Activated naive CD4-positive, alpha-beta T cell treated with Interleukin-2 at 50 U/mL for 16 hours (primary cell): ENCODE data around the gene USP36.

Source experiments
- DNase-seq: peaks from one replicate; pipeline ENCODE4 v3.0.0-alpha.2; 2020

The USP36 gene

DNA sequence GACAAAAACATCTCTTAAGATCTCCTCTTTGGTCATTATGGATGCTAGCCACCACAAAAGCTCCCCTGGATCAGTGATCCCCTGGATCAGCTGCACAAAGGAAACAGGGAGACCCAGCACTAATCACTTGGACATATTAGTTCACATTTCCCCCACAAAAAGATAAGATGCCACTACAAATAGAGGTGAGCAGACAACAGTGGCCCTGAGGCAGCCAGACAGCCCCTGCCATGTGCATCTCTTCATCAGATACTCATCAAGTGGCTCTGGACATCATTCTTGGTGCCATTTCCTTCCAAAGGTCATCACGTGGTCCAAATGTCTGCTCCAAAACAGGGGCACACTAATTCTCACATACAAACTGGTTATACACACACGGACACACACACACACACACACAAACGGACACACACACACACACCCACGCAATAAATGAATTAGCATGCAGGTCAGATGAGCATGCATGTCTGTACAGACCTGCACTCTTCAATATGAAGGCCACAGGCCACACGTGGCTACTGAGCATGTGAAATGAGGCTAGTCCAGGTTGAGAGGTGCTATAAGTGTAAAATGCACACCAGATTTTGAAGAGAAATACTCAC is 4.1 kb downstream of the USP36 start:
- no peak for DNase-seq

DNA sequence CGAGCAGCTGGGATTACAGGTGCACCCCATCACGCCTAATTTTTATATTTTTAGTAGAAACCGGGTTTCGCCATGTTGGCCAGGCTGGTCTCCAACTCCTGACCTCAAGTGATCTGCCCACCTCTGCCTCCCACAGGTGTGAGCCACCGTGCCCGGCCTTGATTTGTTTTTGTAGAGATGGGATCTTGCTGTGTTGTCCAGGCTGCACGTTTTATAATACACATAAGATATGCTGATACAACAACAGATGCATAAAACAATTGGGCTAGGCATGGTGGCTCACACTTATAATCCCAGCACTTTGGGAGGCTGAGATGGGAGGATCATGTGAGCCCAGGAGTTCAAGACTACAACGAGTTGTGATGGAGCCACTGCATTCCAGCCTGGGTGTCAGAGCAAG is 6.0 kb downstream of the USP36 start:
- DNase-seq: no peak

DNA sequence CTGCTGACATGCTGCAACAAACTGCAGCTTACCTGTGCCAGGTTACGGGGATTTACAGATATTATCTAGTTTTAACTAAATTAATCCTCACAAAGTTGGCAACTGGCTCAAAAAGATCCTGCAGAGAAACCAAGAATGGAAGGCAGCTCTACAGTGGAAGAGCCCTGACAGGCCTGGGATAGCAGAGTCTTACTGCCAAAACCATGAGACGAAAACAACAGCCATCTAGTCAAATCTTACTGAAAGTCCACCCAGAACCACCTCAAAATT is 8.1 kb downstream of the USP36 start:
- DNase-seq: no peak

DNA sequence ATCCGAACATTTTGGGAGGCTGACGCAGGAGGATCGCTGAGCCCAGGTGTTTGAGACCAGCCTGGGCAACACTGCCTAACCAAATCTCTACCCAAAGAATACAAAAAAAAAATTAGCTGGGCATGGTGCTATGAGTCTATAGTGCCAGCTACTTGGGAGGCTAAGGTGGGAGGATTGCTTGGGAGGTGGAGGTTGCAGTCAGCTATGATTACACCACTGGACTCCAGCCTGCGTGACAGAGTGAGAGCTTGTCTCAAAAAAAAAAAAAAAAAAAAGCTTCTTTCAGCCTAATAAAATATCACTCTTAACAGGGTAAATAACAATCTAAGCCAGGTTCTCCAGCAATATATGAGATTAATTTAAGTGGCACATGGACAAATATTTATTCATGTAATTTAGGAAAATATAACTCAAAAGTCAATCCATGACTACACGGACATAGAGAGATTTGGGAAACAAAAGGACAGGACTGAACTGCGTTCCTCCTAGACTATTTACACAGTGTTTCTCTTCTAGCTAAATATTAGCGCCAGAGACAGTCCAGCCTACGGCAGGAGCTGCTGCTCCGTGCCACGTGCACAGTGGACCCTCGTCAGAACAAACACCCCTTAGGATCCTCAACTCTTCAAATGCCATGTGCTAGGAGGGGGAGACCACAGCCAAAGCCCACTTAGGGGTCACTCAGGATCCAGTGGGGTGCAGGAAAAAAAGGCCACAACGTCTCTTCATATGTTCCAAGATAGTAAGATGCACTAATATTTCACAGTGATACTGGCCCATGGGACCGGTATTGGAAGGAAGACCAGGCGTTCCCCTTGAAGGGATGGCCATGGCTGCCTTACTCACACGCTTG is 8.7 kb downstream of the USP36 start:
- DNase-seq: no peak

DNA sequence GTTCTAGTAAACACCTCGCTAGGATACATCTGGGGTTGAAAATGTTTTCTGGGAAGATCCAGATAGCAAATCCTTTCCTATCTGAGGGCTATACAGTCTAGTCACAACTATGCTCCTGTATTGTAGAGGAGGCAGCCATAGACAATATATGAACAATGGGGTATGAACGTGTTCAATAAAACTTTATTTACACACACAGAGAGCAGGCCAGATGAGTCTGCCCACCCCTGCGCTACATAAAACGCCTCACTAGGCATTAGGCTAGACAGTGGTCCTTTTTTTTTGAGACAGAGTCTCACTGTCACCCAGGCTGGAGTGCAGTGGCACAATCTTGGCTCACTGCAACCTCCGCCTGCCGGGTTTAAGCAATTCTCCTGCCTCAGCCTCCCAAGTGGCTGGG is 11.1 kb downstream of the USP36 start:
- no peak for DNase-seq

DNA sequence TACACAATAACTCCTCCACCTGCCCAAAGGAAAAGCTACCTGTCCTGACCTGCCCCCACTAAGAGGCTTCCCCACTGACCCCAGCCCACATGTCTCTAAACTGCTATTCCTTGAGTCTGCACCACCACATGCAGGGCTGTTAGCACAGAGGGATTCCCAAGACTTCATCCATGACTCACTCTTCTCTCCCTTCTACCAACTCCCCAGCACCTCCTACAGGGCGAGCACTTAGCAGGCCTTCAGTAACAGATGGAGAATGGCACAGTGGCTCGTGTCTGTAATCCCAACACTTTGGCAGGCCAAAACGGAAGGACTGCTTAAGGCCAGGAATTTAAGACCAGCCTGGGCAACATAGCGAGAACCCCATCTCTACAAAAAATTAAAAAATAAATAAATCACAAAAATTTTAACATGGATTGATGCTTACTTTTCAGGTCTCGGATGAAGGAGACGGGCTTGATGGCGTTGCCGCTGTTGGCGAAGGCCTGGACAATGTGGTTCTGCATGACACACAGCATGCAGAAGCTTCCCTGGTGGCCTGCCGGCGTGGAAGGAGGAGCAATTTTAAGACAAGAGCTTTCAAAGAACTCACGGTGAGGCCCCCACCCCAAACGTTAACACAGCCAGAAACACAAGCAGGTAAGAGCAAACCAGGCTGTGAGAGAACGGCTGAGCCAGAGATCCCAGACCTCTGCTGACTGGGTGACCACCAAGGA is 12.0 kb downstream of the USP36 start:
- DNase-seq: peak; percentile 18

DNA sequence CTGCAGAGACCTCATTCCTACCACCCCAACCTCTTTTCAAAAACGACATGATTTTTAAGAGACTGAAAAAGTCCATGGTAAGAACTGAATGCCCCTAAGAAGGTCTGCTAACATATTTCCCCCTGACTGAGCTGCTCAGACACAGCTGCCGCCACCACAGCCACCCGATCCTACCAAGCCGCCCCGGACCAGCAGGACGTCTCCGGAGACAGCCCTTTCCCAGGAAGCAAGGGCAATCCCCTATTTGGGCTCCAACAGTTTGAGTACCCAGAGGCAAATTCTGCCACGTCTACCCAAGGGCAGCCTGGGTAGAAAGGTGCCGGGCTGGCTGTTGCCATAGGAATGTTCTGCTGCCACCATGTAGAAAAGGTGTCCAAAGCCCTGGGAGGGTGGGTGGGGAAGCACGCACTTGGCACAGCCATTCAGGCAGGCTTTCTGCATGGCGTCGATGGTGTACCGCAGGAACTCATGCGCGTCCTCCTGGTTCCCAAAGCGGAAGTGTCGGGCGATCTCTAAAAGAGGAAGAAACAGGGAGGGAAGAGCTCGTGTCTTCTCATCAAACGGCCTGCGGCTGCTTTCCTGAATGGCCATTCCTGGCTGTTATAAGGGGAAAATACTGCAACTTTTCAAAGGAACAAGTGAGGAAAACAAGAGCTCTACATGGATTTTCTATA is 13.6 kb downstream of the USP36 start:
- no peak for DNase-seq

DNA sequence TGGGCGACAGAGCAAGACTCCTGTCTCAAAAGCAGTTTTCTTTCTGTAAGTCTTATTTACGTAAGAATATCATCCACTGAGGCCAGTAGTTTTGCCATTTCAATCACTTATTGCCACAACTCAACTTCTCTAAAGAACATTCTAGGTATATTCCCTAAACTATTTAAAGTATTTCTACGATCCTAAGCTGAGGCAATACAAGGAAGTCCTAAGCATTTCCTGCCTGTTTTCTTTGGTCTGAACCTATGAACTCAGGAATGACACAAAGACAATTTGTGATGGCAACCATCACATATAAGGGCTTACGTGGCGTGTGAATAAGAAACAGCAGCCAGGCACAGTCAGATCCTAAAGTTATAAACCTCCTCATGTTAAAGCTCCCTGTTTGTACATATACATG is 14.2 kb downstream of the USP36 start:
- DNase-seq: no peak

DNA sequence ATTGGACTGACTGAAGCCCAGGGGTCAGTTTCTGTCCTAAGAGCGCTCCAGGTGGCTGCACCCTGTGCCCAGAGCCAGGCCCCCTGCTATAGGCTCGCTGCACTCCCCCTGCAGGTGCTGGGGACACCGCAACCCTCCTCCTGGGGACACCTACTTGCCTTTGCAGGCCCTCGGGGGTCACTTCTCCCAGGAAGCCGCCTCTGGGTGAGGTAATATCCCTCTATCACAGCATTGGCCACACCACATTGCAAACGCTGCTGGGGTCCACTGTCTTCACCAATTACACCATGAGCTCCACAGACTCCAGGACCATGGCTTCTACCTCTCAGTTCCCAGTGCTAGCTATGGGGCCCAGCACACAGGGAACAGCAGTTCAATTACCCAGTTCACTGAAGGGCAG is 14.9 kb downstream of the USP36 start:
- DNase-seq: no peak

DNA sequence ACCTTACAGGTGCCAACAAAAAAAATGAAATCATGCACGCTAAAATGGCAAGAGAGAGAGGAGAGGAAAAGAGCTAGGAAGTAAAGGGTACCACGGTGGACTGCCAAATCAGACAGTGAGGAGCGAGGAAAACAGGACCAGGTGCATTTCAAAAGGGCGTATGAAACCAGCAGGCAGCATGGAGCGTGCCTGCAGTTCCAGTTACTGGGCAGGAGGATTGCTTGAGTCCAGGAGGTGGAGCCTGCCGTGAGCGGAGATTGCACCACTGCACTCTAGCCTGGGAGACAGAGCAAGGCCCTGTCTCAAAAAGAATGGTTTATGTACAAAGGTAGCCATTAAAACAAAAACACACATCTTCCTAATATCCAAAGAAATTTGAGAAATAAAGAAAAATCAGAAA is 16.4 kb downstream of the USP36 start:
- no peak for DNase-seq

DNA sequence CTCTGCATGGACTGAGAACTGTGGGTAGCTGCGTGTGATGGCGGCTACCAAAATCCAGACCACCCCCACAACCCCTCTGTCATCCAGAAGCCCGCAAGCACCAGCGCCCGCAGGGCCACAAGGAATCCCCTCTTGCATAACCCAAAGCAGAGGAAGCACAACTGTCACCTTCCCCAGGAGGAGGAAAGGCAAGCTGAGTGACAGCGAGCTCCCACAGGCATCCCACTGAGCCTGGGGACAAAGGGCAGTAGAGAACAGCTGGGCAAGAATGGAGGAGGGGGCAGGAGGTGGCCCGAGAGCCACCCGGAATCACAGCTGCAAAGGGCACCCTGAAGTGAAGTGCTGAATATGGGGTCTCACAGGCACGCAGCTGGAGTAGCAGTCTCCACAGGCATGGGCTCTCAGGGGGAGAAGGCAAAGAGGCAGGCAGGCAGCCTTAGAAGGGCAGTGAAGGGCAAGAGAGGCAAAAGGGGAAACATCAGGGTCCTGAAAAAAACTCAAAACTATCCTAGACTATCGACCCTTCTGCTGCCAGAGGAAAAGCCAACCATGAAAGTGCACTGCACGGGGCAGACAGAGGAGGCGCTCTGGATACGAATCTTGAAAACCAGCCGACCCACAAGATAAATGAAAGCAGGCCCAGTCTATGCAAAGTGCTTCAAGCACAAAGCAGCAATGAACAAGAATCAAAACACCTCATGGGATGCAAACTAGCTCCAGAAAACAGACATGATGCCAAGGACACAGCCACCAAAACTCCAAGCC is 17.1 kb downstream of the USP36 start:
- DNase-seq: no peak

DNA sequence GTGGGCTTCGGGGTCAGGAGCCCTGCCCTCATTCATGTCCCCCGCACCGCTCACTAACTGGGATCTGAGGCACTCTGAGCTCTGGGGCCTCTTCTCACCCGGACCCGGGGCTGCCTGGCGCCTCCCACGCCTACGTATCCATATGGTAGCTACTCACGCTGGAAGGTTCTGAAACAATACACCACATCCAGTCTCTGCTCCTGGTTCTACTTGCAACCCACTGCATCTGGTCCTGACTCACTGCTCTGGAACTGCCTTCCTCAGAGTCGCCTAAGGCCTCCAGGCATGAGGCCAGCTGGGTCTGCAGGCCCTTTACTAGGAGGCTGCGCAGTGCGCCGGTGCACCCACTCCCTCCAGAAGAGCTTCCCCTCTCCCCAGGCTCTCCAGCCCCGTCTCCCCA is 18.1 kb downstream of the USP36 start:
- DNase-seq: no peak

DNA sequence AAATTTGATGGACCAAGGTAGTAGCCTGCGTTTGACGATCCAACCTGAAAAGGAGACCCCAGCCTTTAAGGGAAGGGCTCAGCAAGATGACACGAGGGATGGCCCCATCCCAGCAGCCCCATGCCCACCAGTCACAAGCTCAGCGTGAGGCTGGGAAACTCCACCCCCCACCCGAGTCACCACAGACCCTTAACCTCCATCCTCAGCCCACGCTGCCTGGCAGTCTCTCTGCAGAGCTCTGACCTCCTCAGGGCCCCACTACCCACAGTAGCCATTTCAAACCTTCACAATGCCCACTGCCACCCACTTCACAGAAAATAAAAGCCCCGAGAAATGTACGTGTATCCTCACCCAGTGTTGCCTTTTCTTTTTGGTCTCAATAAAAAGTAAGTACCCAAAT is 18.7 kb downstream of the USP36 start:
- no peak for DNase-seq

DNA sequence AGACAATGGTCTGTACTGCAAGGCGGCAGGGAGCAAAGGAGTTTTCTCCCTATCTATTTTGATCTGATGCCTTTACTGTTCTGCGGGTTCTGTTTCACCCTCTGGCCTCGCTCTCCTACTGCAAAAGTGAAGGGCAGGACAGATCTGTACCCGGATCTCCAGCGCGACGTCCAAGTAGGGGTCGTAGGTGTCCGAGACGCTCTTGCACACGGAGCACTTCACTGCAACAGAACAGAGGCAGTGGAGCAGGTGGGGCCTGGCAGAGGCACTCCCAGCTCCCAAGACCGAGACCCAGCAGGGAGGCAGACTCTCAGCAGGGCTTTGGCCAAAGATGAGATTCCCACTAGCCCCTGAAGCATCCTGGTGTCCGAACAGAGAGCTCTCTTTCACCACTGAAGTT is 19.8 kb downstream of the USP36 start:
- no peak for DNase-seq

DNA sequence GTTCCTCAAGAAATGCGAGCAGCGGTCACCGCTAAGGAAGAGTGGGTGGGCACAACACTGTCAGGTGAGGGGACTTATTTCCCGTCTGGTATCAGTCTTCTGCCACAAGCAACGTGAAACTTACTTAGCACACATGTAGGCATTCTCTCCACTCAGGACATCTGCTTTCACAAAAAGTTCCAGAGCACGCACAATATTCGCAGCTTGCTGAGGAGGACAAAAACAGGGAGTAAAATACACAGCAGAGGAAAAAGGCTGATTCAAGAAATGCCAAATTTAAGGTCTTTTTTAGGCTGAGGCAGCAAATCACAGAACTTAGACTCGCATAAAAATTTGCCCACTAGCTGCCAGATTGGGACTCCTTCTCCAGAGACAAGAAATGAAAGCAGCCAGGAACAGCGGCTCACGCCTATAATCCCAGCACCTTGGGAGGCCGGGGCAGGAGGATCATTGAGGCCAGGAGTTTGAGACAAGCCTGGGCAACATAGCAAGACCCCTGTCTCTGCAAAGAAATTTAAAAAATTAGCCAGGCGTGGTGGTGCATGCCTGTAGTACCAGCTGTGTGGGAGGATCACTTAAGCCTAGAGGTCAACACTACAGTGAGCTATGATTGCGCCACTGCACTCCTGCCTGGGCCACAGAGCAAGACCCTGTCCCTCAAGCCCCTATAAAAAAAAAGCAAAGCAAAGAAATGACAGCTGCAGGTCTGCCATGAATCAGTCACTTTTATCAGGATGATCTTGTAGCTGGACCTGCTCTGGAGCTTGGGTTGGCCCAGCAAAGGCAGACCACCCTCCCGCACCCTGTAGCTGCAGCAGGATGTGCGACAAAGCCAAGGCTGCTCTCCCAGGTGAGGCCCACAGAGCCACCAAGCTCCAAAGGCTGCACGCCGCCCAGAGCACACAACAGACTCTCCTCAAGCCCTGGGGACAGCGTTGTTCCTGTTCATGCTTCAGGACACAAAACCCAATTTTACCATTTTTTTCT is 20.5 kb downstream of the USP36 start:
- DNase-seq: no peak

DNA sequence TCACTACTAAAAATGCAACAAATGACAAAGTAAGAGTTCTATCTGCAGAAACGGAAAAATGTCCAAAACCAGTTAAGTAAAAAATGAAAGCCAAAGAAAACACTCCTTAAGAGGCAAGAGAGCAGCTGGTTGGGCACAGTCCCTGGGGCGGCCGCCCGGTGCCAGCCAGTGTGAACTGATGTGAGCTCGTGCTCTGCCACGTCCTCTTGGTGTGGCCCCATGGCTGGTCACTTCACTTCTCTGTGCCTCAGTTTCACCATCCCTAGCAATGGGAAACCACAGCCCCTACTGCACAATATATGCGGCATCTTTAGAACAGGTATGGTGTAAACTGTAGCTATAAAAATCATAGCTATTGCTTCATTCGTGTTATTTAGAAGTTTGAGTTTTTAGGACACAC is 21.2 kb downstream of the USP36 start:
- no peak for DNase-seq

DNA sequence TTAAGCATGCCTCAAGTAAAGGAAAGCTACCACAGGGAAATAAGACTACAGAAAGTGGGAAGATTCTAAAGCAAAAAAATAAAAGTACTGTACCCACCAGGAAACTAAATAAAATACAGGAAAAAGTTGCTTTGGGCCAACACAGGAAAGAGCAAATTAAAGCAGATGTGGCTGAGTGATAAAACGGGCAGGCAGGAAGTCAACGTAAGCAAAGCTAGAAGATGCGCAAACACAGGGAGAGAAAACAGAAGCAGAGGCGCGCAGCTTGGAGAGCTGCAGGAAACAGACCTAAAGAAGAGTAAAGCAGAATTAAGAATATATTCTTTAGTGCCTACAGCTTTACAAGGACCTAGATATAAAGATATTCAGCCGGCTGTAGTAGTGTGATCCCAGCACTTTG is 21.7 kb downstream of the USP36 start:
- DNase-seq: peak; percentile 33

DNA sequence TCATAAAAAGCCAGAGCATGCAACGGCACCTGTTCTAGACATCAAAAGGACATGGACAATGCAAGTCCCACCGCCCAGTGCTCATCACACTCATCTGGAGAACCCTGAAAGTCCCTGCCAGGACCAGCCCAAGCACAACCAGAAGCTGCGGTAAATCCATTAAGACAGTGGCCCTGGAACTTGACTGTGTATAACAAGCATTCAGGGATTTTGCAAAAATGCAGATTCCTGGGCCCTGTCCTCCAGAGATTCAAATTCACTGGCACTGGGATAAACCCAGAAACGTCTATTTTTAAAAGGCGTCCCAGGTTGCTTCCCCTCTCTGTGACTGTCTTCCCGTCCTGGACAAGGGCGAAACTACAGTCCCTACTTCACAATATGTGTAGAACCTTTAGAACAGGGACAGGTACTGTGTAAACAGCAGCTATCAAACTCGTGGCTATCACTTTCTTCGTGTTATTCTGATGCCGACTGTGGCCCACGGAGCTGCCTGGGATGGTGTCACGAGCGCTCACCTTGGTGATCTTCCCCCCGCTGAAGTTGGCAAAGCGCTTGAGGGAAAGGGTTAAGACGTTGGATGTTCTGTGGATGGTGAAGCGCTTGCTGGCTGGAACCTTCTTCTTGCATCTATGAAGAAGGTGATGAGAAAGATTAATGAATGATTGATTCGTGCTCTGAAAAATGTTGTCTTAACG is 22.3 kb downstream of the USP36 start:
- no peak for DNase-seq

DNA sequence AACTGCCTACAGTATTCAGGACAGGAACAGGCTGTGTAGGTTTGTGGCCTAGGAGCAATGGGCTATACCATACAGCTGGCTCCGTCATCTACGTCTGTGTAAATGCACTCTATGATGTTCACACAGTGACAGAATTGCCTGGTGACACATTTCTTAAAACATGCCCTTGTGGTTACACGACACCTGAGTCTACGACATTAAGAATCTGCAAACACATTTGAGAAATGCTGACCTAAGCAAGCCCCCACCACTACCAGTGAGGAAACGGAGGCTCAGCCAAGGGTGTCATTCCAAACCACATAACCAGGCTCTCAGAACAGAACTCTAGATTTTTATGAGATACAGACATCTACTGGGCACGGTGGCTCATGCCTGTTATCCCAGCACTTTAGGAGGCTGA is 23.5 kb downstream of the USP36 start:
- peak; percentile 73 for DNase-seq

DNA sequence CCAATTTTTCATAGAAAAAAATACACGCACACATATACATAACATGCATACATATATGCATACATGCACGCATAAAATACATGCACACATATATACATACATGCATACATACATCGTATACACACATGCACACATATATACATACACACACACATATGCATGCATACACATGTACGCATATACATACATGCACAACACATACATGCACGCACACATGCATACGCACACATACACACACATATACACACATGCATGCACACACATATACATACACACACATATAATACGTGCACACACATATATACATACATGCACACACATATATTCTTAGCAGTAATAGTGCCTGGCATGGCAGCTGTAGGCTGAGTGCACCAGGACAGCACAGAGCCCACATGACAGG is 24.9 kb downstream of the USP36 start:
- no peak for DNase-seq

DNA sequence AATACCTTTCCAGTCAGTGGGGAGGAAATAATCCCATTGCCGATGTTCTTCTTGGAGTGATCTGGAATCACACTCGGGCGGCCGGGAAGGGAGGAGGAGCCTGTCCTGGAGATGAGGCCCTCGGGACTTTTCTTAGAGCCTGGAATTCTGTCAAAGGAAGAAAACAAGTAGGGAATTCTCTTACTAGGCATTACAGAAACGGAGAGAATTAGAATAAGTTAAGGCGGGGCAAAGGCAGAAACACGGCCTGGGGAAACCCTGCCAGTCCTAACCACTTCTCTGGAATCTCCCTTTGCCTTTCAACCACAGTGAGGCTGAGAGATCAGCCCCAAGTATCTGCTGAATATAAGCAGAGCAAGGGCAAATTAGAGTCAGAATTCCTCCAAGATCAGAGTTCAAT is 27.8 kb downstream of the USP36 start:
- no peak for DNase-seq
